Fibroblast of mammary gland (primary cell): ENCODE results near the gene DNMBP.
A peak's percentile ranks its signal among the peaks of the same experiment; 100 is the strongest.

ENCODE experiments used
- DNase-seq: peaks from one replicate; pipeline ENCODE4 v3.0.0-alpha.2; 2010; ENCODE audit warnings: low read depth
- H3K4me3 ChIP-seq: 2 replicates; pipeline ENCODE4 v1.5.1; 2011; ENCODE audit warnings: low read depth, mild to moderate bottlenecking, low read length, moderate library complexity; ENCODE audit not compliant: control insufficient read depth
- CTCF ChIP-seq: conservative IDR thresholded peaks from 2 replicates; pipeline ENCODE4 v1.5.1; 2011; ENCODE audit warnings: low read depth, low read length, inconsistent platforms; ENCODE audit not compliant: control insufficient read depth, insufficient read depth

The DNMBP gene

DNA sequence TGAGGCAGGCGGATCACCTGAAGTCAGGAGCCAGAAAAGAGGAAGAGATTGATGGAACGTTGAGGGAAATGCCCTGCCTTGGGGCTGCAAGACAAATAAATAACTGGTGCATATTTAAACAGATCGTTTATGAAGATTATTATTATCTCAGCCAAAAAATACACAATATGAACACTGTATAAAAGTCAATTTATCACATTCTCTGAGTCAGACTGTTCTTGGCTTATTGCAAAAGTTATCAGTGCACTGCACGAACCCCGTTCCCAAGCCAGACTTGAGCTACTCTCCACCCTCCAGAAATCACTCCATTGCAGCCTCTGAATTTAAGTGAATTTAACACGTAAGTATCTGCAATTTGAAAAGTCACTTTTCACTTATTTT lies 1.6 kb downstream of the DNMBP start:
- peak; percentile 77 for DNase-seq
- H3K4me3 ChIP-seq = peak overlapping the region; percentile 90

DNA sequence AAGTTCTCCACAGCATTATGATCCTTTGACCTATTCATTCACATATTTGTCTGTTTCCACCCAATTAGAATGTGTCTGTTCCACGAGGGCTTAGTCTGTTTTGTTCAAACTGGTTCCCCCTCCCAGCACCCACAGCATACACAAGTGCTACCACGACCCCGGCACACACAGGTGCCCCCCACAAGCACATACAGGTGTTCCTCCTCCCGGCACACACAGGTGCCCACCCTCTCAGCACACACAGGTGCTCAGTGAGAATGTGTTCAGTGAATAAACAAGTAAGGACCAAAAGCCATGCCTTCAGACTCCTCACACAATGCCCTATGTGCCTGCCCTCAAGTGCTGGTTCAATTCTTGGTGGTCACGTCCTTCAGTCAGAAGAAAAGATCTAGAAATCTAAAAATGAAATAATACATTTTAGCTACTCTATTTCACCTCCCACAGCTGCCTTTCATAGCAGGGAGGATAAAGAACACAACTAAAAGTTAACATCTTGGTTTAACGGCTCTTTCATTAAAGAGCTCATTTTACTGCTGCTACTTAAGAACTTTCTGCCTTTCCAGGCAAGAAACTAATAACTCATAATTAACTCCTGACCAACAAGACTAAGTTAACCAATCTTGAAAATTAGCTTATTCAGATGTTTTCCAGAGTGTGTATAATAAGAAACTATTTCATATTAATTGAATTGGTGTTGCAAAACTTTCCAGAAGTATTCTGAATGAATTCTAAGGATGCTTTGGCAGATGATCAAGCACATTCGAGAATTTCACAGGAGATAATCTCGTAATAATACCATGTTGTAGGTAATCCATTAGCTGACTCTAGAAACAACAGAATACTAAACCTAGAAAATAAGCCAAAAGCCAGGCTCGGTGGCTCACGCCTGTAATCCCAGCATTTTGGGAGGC lies 2.3 kb downstream of the DNMBP start:
- peak; percentile 39 for DNase-seq
- no peak for TF ChIP-seq CTCF
- peak overlapping the region; percentile 90 for H3K4me3 ChIP-seq

More for the DNA sequence above, 1.6 kb downstream of the DNMBP start:
- TF ChIP-seq CTCF = no peak

DNA sequence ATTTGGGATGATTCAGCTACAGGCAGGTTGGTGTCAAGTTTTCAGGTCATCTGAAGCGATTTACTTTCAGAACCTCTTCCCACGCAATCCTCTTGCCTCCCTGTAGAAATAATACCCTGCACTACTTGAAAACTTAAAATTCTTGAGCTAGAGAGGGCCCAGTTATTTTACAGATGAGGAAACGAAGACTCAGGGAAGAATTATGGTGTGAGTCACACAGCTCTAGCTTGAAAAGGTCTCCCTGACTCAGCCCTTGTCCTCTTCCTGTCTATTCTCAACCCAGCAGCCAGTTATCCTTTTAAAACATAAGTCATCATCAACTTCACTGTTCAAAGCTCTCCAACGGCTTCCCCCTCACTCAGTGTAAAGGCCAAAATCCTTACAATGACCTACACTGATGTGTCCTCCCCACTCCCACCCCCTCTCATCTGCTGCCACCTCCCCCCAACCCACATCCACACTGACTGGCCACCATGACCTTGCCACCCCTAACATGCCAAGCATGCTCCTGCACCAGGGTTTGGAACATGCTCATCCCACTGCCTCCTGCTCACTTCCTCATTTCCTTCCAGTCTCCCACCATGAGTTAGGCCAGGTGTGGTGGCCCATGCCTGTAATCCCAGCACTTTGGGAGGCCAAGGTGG lies 3.4 kb downstream of the DNMBP start:
- no peak overlapping the region for H3K4me3 ChIP-seq
- TF ChIP-seq CTCF = no peak
- peak; percentile 98 for DNase-seq

GRCh38 chr10:100004805-100005510 lies 4.8 kb downstream of the DNMBP start:
- no peak for TF ChIP-seq CTCF
- H3K4me3 ChIP-seq = peak overlapping the region; percentile 42
- DNase-seq = no peak

DNA sequence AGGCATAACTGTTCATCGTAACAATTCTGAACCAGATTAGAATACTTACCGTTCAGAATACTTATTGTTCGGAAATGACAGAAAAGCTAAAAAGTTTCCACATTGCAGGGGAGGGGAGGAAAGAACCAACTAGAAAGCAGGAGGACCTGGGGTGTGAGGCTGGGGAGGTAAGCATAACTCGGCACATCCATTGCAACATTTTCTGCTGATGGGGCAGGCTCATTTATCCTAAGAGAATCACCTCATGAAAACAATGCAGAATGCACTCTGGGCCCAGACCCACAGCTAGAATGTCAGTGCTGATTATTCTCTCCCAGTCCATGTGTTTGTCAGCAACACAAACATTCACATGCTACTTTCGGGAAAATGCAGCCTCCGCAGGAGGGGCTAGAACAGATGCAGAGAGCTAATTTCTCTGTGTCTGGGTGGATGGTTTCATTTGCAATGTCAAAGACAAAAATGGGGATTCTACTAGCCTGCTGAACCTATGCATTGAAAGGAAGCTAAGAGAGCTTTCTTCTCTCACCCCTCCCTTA lies 9.6 kb downstream of the DNMBP start:
- no peak for DNase-seq
- TF ChIP-seq CTCF = no peak
- no peak overlapping the region for H3K4me3 ChIP-seq

DNA sequence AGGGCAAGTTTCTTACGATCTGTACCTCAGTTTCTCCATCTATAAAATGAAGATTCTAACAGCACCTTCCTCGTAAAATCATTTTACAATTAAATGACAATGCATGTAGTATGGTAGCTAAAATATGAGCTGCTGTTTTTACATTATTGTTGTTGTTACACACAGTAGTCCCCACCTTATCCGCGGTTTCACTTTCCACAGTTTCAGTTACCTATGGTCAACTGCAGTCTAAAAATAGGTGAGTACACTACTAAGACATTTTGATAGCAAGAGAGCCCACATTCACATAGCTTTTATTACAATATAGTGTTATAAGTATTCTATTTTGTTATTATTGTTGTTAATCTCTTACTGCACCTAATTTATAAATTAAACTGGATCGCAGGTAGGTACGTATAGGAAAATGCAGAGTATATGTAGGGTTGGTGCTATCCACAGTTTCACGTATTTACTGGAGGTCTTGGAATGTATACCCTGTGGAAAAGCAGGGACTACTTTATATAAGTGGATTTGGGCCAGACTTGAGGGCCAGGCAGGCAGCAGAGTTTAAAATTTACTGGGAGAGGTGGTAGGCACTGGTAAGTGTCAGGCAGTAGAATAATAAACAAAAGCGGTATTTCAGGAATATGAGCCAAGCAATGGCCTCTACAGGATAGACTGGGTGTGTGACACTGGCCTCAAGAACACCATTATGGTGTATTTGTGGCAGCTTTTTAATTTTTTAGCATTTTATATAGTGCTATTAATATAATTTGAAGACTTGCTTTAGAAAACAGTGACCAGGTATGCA lies 10.2 kb downstream of the DNMBP start:
- no peak for TF ChIP-seq CTCF
- DNase-seq = no peak

More for the DNA sequence above, 10.2 kb downstream of the DNMBP start:
- H3K4me3 ChIP-seq = no peak overlapping the region
